ENCODE results near the gene RPS19BP1.

RPS19BP1 gene, protein sequence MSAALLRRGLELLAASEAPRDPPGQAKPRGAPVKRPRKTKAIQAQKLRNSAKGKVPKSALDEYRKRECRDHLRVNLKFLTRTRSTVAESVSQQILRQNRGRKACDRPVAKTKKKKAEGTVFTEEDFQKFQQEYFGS

DNA sequence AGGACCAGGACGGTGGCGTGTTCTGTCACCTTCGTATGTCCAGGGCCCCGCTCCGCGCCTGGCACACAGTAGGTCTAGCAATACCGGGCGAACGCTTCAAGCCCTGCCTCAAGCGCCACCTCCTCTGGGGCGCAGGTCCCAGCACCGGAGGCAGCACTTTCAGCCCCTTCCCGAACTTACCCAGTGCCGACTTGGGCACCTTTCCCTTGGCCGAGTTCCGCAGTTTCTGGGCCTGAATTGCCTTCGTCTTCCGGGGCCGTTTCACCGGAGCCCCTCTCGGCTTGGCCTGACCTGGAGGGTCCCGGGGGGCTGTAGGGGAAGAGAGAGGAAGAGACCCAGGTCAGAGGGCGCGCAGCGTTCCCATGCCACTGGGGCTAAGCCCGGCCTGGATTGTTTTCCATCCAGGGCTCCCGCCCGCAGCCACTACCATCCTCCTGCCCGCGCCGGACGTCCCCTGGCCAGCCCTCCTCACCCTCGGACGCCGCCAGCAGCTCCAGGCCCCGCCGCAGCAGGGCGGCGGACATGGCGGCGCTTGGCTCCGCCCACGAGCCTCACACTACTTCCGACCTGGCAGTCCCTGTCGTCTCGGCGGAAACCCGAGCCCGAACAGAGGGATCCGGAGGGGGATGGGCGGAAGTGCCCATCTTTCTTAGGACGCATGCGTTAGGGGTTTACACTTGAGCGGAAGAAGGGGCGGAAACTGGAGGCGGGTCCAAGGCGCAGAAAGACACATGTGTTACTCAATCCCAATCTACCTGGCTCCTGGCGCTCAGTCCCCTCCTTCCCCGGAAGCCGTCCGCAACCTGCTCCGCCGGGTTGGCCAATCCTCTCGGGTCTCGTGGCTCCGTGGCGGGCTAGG, at the start of gene RPS19BP1:
Gene RPS19BP1 (minus strand): TSS at position 534 of the 859 bp plus-strand sequence. CDS start 10 bp downstream, at position 524.
- DNase-seq (ENCODE audit: extremely low read depth, low read depth), result peak; percentile 99
- no peak for TF ChIP-seq CTCF (IDR thresholded peaks at IDR 0.05; ENCODE audit: low read depth, low read length, missing control alignments)
- H3K4me3 ChIP-seq (replicated peaks; ENCODE audit: low read depth, low read length), result peak within 1 kb of the TSS; percentile 100

DNA sequence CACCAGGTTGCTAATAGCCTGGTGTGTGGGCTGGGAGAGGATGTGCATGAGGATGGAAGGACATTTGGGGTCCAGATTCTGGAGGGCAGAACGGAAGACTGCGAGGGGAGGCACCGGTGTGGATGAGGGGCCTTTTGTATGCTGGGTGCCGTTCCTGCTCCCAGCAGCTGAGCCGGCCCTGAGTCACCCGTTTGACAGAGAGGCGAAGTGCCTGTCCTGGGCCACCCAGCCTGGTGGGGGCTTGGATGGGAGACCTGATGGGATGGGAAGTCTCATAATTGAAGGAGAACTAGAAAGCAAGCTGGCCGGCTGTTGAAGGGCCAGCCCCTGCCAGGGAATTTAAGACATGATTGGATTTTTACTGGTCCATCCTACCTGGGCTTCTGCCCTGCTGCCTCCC, 48.8 kb upstream of the RPS19BP1 start:
- no peak for TF ChIP-seq CTCF (IDR thresholded peaks at IDR 0.05; ENCODE audit: low read depth, low read length, missing control alignments)
- H3K4me3 ChIP-seq (replicated peaks; ENCODE audit: low read depth, low read length), result no peak overlapping the region
- DNase-seq (ENCODE audit: extremely low read depth, low read depth), result no peak

DNA sequence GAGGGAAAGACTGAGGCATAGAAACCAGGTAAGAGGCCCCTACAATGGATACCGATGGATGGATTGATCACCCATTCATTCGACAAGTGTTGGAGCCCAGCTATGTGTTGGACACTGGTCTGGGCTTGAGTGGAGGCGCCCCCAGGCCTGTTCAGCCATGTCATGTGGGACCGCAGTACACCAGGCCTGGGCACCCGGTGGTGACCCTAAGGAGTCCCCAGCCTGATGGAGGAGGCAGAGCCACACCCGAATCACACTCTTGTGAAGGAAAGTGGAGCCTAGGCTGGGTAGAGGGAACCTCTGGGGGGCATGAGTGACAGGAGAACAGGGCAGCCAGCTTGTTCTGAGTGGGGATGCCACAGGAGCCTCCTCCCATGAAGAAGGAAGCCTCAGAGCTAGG, 48.2 kb upstream of the RPS19BP1 start:
- DNase-seq (ENCODE audit: extremely low read depth, low read depth), result no peak
- TF ChIP-seq CTCF (IDR thresholded peaks at IDR 0.05; ENCODE audit: low read depth, low read length, missing control alignments), result no peak
- H3K4me3 ChIP-seq (replicated peaks; ENCODE audit: low read depth, low read length), result no peak overlapping the region

GRCh38 chr22:39580006-39580441, 47.5 kb upstream of the RPS19BP1 start:
- H3K4me3 ChIP-seq (replicated peaks; ENCODE audit: low read depth, low read length), result no peak overlapping the region
- no peak for DNase-seq (ENCODE audit: extremely low read depth, low read depth)
- TF ChIP-seq CTCF (IDR thresholded peaks at IDR 0.05; ENCODE audit: low read depth, low read length, missing control alignments), result no peak

DNA sequence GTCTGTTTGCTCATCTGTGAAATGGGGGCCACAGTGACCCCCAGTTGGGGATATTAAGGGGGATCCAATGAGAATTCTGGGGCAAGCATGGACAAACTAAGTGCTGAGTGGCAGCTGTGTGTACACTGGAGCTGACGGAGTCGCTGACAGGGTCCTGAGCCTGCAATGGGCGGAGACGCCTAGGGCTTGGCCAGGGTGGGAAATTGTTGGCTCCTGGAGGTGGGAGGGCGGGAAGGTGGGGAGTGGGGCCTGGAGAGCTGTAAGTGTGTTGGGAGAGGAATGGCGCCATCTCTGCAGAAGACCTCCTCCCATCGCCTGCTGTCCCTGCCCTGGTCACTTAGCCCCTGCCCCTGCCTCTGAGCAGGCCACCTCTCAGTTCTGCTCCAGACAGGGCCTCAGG, 45.4 kb upstream of the RPS19BP1 start:
- no peak for DNase-seq (ENCODE audit: extremely low read depth, low read depth)
- no peak overlapping the region for H3K4me3 ChIP-seq (replicated peaks; ENCODE audit: low read depth, low read length)
- no peak for TF ChIP-seq CTCF (IDR thresholded peaks at IDR 0.05; ENCODE audit: low read depth, low read length, missing control alignments)

GRCh38 chr22:39577366-39577765, 44.8 kb upstream of the RPS19BP1 start:
- DNase-seq (ENCODE audit: extremely low read depth, low read depth), result no peak
- TF ChIP-seq CTCF (IDR thresholded peaks at IDR 0.05; ENCODE audit: low read depth, low read length, missing control alignments), result no peak
- no peak overlapping the region for H3K4me3 ChIP-seq (replicated peaks; ENCODE audit: low read depth, low read length)

Data from HFF-Myc (cell line).